ENCODE data around the gene ZNF547. TPM values are rescaled to one million over a fixed set of nuclear protein-coding genes. Genes with fewer than 3 reads are reported as not detected.

The ZNF547 gene
- total RNA-seq, result 1.3 and 3.1 TPM in 2 replicates

DNA sequence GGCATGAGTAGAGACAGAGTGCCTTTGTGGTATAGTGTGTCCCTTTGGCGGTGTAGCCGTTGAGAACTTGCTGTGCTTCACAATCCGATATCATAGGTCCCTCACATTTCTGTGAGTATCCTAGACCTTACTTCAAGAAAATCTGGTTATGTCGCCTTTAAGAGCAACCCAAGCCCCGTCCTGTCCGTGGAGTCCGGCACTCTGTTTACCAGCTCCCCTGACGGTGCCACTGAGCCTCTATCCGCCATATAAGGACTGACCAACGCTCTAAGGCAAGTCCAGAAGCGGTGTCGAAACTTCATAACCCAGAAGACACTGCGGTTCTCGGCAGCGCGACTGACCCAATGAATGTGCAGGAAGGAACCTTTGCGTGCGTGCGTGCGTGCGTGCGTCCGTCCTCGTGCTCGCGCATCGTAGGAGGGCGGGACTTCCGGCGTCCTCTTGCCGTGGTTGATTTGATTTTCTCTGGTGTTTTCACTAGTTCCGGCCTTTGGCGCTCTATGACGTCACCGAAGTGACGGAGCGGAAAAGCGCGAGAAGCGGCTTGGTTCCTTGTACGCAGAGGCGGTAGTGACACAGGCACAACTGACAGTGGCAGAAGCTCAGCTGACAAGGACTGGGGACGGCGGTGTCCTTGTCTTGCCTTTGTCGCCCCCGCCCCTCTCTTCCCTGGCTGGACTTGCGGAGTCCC lies at the start of gene ZNF547, which contains the start of gene TRAPPC2B:
Gene ZNF547 (plus strand): TSS at position 555 of the 691 bp plus-strand sequence. CDS start 5,005 bp downstream, outside the sequence.
Gene TRAPPC2B (plus strand): TSS at position 555 of the 691 bp plus-strand sequence. CDS start 1,283 bp downstream, outside the sequence.

DNA sequence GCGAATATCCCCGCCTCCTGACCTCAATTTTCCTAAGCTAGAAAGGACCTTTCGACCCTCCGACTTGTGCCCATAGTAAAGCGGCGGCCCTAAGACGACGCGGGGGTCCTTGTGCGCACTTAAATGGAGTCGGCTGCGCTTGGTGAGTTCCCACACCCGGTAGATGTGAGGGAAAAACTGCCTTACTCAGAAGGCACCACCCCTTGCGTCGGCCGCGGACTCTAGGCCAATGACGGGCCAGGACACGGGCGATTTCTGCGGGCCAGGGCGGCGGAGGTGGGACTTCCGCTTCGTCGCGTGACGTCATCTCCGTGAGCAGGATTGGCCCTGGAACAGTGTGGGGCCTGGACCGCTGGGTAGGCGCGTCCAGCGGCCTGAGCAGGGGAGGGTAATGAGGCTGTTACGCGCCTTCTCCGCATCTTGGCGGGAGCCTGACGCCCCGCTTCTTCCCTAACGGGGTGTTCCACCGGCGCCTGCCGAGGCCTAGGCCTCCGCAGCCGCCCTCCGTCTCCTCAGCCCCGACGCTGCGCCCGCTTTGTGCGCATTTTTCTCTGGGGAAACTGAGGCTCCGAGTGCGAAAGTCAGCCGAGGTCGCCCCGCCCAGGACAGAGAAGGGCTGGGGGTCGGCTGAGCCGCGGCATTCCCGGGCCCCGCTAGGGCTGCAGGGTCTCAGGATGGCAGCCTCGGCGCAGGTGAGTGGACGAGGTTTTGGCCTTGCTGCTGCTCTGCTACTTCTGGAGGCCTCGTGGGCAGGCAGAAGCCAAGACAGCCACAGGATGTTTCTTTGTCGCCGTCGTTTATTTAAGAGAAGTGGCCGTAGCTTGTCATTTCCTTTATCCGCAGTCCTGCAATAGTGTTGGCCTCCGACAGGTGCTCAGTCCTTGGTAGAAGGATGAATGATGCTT lies 42.9 kb upstream of the ZNF547 start, which contains the start of gene ZNF543:
Gene ZNF543 (plus strand): TSS at position 293 of the 905 bp plus-strand sequence. CDS start 382 bp downstream, at position 675.

DNA sequence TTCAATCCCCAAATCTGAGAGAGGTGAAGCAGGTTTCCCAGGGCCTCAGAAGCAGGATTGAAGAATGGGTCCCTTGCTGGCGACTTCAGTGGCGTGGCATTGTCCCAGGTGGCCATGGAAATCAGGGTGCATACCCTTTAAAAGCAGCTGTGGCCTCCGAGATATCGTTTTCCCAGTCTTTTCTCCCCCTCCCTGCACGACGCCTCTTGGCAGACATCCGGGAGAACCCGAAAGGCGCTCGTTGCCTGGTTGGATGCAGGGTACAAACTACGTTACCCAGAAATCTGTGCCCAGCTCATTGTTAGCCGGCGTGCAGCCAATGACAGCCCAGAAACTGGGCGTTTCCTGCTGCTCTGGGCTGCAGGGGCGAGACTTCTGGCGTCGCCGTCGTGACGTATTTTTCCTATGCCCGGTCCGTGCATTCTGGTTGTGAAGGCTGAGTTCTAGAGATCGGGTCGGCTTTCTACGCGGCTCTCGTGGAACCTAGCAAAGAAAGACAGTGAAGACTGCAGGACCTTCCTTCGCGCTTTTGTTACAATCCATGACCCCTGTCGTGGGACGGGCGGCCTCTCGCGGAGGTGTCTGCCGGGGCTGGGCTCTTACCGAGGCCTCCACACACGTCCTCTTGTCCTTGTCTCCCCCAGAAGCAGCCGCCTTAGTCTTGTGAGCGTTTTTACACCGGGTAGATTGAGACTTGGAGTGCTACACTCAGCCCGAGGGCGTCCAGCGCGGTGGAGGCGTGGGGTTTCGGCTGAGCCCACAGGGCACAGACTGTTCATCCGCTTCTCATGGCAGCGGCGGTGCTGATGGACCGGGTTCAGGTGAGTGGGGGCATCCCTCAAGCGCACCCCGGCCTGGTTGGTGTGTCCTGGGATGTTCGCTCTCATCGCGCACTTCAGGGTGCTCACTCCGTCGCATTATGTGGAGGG lies 12.2 kb upstream of the ZNF547 start, which contains the start of gene ZNF304:
Gene ZNF304 (plus strand): TSS at position 395 of the 929 bp plus-strand sequence. CDS start 394 bp downstream, at position 789.

DNA sequence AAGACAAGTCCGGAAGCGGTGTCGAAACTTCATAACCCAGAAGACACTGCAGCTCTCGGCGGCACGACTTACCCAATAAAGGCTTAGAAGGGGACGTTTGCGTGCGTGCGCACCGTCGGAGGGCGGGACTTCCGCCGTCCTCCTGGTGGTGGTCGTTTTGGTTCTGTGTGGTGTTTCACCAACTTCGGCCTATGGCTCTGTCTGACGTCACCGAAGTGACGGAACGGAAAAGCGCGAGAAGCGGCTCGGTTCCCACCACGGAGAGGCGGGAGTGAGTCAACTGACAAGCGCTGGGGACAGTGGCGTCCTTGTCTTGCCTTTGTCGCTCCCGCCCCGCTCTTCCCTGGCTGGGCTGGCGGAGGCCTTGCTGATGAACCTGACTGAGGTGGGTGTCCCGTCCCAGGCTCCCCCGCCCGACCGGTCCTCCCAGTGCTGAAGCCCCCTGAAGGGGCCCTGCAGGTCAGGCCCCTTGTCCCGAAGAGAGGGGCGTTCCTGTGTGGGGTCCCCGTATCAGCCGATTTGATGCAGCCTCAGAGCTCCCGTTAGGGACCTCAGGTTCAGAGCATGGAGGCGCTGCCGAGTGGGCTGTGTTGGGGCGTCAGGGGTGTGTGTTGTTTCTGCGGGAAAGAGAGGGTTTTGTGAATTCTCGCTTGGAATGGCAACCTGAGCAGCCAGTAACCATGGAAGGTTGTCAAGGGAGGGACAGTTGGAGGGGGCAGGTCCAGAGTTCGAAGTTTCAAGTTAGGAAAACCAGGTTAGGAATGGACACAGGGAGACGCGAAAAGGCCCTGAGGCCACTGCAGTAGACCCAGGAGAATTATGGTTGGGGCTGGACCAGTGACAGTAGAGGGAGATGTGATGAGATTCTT lies 26.6 kb downstream of the ZNF547 start, which contains the start of gene ZNF548:
Gene ZNF548 (plus strand): TSS at position 125 of the 869 bp plus-strand sequence. CDS start 246 bp downstream, at position 371.

DNA sequence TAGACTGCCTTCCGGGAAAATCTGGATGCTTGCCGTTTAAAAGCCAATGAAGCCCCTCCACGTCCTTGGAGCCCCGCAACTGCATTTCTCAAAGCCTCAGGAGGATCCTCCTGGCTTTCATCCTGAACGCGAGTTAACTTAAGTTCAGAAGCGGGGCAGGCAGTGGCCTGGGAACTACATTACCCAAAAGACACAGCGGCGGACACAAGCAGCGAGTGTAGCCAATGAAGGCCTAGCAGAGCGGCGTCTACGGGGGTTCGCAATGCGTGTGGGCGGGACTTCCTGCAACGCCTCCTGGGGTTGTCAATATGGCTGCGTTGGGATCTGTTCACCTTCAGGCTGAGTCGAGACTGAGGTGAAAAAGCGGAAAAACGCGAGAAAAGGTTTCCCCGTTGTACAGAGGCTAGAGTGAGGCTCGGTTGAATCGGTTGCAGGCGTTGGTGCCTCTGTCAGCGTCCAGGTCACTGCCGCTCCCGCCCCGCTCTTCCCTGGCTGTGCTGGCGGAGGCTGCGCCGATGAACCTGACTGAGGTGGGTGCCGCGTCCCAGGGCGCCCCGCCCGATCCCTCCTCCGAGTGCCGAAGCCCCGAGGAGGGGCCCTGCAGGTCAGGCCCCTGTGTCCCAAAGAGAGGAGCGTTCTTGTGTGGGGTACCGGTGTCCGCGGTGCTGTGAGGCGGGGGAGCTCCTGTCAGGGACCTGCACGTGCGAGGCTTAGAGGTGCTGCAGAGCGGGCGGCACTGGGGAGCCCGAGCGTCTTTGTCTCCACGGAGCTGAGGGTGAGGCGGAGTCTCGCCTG lies 47.7 kb downstream of the ZNF547 start, which contains the start of gene ZNF17:
Gene ZNF17 (plus strand): TSS at position 285 of the 795 bp plus-strand sequence. CDS start 2,455 bp downstream, outside the sequence.

Other genes with a start within 250 kb of the ZNF547 start
- gene USP29, start 243.6 kb upstream of the ZNF547 start, total RNA-seq, result not detected in 2 replicates
- not detected in 2 replicates for gene ZIM3, start 218.3 kb upstream of the ZNF547 start, total RNA-seq
- not detected in 2 replicates for gene DUXA, start 196.1 kb upstream of the ZNF547 start, total RNA-seq
- 46.5 and 70.4 TPM in 2 replicates for gene ZNF264, start 172.1 kb upstream of the ZNF547 start, total RNA-seq
- gene AURKC, start 132.5 kb upstream of the ZNF547 start, total RNA-seq, result 0.48 and 0.85 TPM in 2 replicates
- 26.4 and 30.8 TPM in 2 replicates for gene ZNF805, start 122.9 kb upstream of the ZNF547 start, total RNA-seq
- 97.6 and 134 TPM in 2 replicates for gene ZNF460, start 83.1 kb upstream of the ZNF547 start, total RNA-seq
- gene ZNF543, start 43.1 kb upstream of the ZNF547 start, total RNA-seq, result 10.4 and 11.3 TPM in 2 replicates
- gene ZNF304, start 12.3 kb upstream of the ZNF547 start, total RNA-seq, result 8.9 and 10.9 TPM in 2 replicates
- 13.0 and 18.3 TPM in 2 replicates for gene TRAPPC2B, start within 50 bp of the ZNF547 start, total RNA-seq
- 16.9 and 26.2 TPM in 2 replicates for gene ZNF548, start 26.3 kb downstream of the ZNF547 start, total RNA-seq
- 6.8 and 8.0 TPM in 2 replicates for gene ZNF17, start 47.6 kb downstream of the ZNF547 start, total RNA-seq
- gene ZNF749, start 71.8 kb downstream of the ZNF547 start, total RNA-seq, result 15.3 and 20.0 TPM in 2 replicates
- gene VN1R1, start 93.6 kb downstream of the ZNF547 start, total RNA-seq, result 0.21 and 0.24 TPM in 2 replicates
- 13.7 and 14.1 TPM in 2 replicates for gene ZNF772, start 114.0 kb downstream of the ZNF547 start, total RNA-seq
- gene ZNF419, start 124.2 kb downstream of the ZNF547 start, total RNA-seq, result 12.3 and 20.5 TPM in 2 replicates
- gene ZNF773, start 136.4 kb downstream of the ZNF547 start, total RNA-seq, result 16.9 and 17.7 TPM in 2 replicates
- 4.6 and 6.8 TPM in 2 replicates for gene ZNF549, start 163.8 kb downstream of the ZNF547 start, total RNA-seq
- gene ZNF550, start 196.3 kb downstream of the ZNF547 start, total RNA-seq, result 7.0 and 8.2 TPM in 2 replicates
- gene ZNF416, start 215.4 kb downstream of the ZNF547 start, total RNA-seq, result 4.3 and 6.0 TPM in 2 replicates
- 3.9 and 5.3 TPM in 2 replicates for gene ZIK1, start 220.6 kb downstream of the ZNF547 start, total RNA-seq
- 2.1 and 3.1 TPM in 2 replicates for gene ZNF530, start 236.3 kb downstream of the ZNF547 start, total RNA-seq